GM23338 (cell line): Measurements from ENCODE around the gene IZUMO4. TPM values are rescaled to one million over a fixed set of nuclear protein-coding genes. Genes with fewer than 3 reads are reported as not detected.

Source experiments
- ATAC-seq: fragments of 200-7000 bp; cut with Tn5 transposase; 3 replicates; pipeline ENCODE4 v1.9.1; 2020
- DNase-seq: peaks from one replicate; pipeline ENCODE4 v3.0.0-alpha.2; 2015; ENCODE audit warnings: low spot score
- H2AFZ ChIP-seq: fragments of 200-600 bp; sonication (generic); 2 replicates; pipeline ENCODE4 v1.8.0; 2016; ENCODE audit warnings: antibody characterized with exemption, mild to moderate bottlenecking, moderate library complexity
- H3F3A ChIP-seq: fragments of 200-600 bp; sonication (generic); replicated peaks from 2 replicates; pipeline ENCODE4 v1.8.0; 2017; ENCODE audit warnings: antibody characterized with exemption, mixed run types, low read depth
- H3K27ac ChIP-seq: fragments of 200-600 bp; sonication (generic); 2 replicates; pipeline ENCODE4 v1.6.1; 2016; ENCODE audit warnings: low read depth
- H3K27me3 ChIP-seq: fragments of 200-600 bp; sonication (generic); 2 replicates; pipeline ENCODE4 v1.8.0; 2016; ENCODE audit warnings: mild to moderate bottlenecking, mixed run types, moderate library complexity; ENCODE audit not compliant: insufficient read depth
- H3K36me3 ChIP-seq: fragments of 200-600 bp; sonication (generic); 2 replicates; pipeline ENCODE4 v1.8.0; 2016; ENCODE audit warnings: mild to moderate bottlenecking; ENCODE audit not compliant: insufficient read depth
- H3K4me1 ChIP-seq: fragments of 200-600 bp; sonication (generic); 2 replicates; pipeline ENCODE4 v1.8.0; 2016; ENCODE audit warnings: mild to moderate bottlenecking, moderate library complexity; ENCODE audit not compliant: insufficient read depth
- H3K4me2 ChIP-seq: fragments of 200-600 bp; sonication (generic); 2 replicates; pipeline ENCODE4 v1.7.1; 2017; ENCODE audit warnings: mixed run types
- H3K4me3 ChIP-seq: fragments of 200-600 bp; sonication (generic); 2 replicates; pipeline ENCODE4 v1.6.1; 2016; ENCODE audit warnings: mixed run types
- H3K79me2 ChIP-seq: fragments of 200-600 bp; sonication (generic); replicated peaks from 2 replicates; pipeline ENCODE4 v1.8.0; 2017; ENCODE audit warnings: mild to moderate bottlenecking; ENCODE audit not compliant: insufficient read depth
- H3K9me2 ChIP-seq: fragments of 200-600 bp; sonication (generic); 2 replicates; pipeline ENCODE4 v1.8.0; 2017; ENCODE audit not compliant: insufficient read depth
- H4K20me1 ChIP-seq: fragments of 200-600 bp; sonication (generic); replicated peaks from 2 replicates; pipeline ENCODE4 v1.8.0; 2017; ENCODE audit warnings: mild to moderate bottlenecking; ENCODE audit not compliant: insufficient read depth
- H3K27ac Mint-ChIP-seq: 2 replicates; pipeline ENCODE4 v1.8.0; 2020; ENCODE audit warnings: inconsistent platforms, mild to moderate bottlenecking, moderate library complexity, mixed read lengths
- H3K27me3 Mint-ChIP-seq: 3 replicates; pipeline ENCODE4 v1.8.0; 2022; ENCODE audit warnings: low read depth, mild to moderate bottlenecking, moderate library complexity, mixed read lengths, inconsistent platforms; ENCODE audit not compliant: insufficient read depth, poor library complexity
- H3K36me3 Mint-ChIP-seq: 3 replicates; pipeline ENCODE4 v1.8.0; 2021; ENCODE audit warnings: low read depth, mild to moderate bottlenecking, inconsistent platforms, moderate library complexity, mixed read lengths
- H3K4me1 Mint-ChIP-seq: 3 replicates; pipeline ENCODE4 v1.8.0; 2020; ENCODE audit warnings: mild to moderate bottlenecking, inconsistent platforms, mixed read lengths
- H3K4me3 Mint-ChIP-seq: 3 replicates; pipeline ENCODE4 v1.8.0; 2021; ENCODE audit warnings: moderate library complexity, mild to moderate bottlenecking, inconsistent platforms, mixed read lengths
- H3K9me3 Mint-ChIP-seq: 3 replicates; pipeline ENCODE4 v1.8.0; 2020; ENCODE audit warnings: moderate library complexity, mild to moderate bottlenecking, inconsistent platforms, mixed read lengths
- CREB1 ChIP-seq: fragments of 250-450 bp; sonication (Bioruptor Pico); IDR thresholded peaks from 2 replicates; pipeline ENCODE4 v1.5.0; 2020; ENCODE audit warnings: low read depth, mild to moderate bottlenecking, moderate library complexity
- EZH2 ChIP-seq: fragments of 200-600 bp; sonication (generic); IDR thresholded peaks from one replicate; pipeline ENCODE4 v1.8.0; 2017; ENCODE audit warnings: antibody characterized with exemption, mild to moderate bottlenecking, low read depth; ENCODE audit not compliant: unreplicated experiment
- EZH2phosphoT487 ChIP-seq: fragments of 200-600 bp; sonication (generic); IDR thresholded peaks from one replicate; pipeline ENCODE4 v1.8.1; 2018; ENCODE audit warnings: antibody characterized with exemption; ENCODE audit not compliant: unreplicated experiment
- NANOG ChIP-seq: IDR thresholded peaks from 2 replicates; pipeline ENCODE4 v1.6.1; 2016; ENCODE audit warnings: antibody characterized with exemption, borderline replicate concordance
- POLR2AphosphoS5 ChIP-seq: IDR thresholded peaks from 2 replicates; pipeline ENCODE4 v1.6.1; 2016; ENCODE audit warnings: antibody characterized with exemption, low read depth
- REST ChIP-seq: IDR thresholded peaks from one replicate; pipeline ENCODE4 v1.6.1; 2018; ENCODE audit warnings: antibody characterized with exemption; ENCODE audit not compliant: unreplicated experiment
- STAT1 ChIP-seq: IDR thresholded peaks from one replicate; pipeline ENCODE4 v1.6.1; 2016; ENCODE audit warnings: antibody characterized with exemption; ENCODE audit not compliant: unreplicated experiment
- ZNF114 ChIP-seq: fragments of 250-450 bp; sonication (Bioruptor Pico); IDR thresholded peaks from 2 replicates; pipeline ENCODE4 v1.5.0; 2020; ENCODE audit warnings: mild to moderate bottlenecking, moderate library complexity
- ZNF462 ChIP-seq: fragments of 250-450 bp; sonication (Bioruptor Pico); IDR thresholded peaks from 2 replicates; pipeline ENCODE4 v1.5.0; 2020; ENCODE audit warnings: mild to moderate bottlenecking, moderate library complexity
- polyA plus RNA-seq: library from polyadenylated mRNA; unstranded; fragments of >200 nt; fragmentation: Nextera tagmentation; extraction: Ambion mirVana; gene quantifications from 2 replicates; pipeline ENCODE4 v1.2.1, GENCODE V29; 2016
- total RNA-seq: library from RNA; depleted of rRNA; stranded (reverse); fragments of >200 nt; shearing (Covaris generic); gene quantifications from 2 replicates; pipeline ENCODE4 v1.2.3, GENCODE V29; 2014
- TF ChIP-seq, protein P1 (sequence below), 2 experiments: fragments of 200-600 bp in 1 of 2; sonication (generic) in 1 of 2; conservative IDR thresholded peaks; 2 replicates each; pipeline versions ENCODE4 v1.5.1 to v1.6.1; 2016 to 2017; ENCODE audit warnings: antibody characterized with exemption in 2 of 2, low read depth in 2 of 2, mild to moderate bottlenecking in 2 of 2, moderate library complexity in 1 of 2
- TF ChIP-seq, protein P2 (sequence below): IDR thresholded peaks from 2 replicates; pipeline ENCODE4 v1.6.1; 2016; ENCODE audit warnings: antibody characterized with exemption

The IZUMO4 gene
- total and polyA plus RNA-seq, 2 experiments from 2014 or later = 0.57 to 2.2 TPM

DNA sequence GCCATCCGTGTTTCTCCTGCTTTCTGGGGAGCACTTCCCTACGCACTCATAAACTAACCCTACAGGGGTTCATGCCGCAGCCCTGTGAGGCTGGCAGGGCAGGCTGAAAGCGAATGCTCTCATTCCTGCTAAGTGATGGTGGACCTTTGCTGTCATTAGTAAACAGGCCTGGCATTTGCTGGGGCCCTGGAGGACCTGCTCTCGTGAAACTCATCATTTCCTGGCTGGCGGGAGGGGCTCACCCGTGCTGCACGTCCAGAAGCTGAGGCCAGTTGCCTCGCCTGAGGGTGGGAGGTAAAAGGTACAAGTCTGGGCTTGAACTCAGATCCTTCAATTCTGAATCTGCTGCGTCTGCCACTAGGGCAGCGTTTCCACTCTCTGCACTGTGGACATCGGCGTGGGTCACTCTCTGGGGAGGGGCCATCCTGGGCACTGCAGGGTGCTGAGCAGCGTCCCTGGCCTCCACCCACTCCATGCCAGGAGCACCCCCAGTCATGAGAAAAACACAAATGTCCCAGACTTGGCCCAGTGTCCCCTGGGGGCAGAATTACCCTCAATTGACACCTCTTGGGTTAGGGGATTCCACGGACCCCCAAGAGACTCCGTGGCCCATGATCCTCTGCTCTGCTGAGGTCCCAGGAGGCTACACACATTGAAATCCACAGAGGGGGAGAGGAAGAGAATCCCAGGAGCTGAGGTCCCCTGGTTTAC lies 7.6 kb upstream of the IZUMO4 start (continued):
- TF ChIP-seq ZNF462 (no peak), CREB1 (CRISPR knock-in tag) (no peak), POLR2AphosphoS5 (no peak), STAT1 (no peak), EZH2 (no peak)

DNA sequence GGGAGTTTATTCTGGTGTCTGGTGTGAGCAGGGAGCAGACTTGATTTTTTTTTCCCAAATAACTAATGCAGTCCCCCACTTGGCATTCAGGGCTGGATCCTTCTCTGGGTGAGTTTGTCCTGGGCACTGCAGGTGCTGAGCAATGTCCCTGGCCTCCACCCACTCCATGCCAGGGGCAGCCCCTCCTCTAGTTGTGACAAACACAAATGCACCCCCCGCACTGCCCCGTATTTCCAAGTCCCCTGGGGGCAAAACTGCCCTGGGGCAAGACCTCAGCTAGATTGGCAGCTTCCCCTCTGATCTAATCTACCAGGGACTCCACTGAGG lies 7.0 kb upstream of the IZUMO4 start:
- Histone ChIP-seq H3K79me2 (no peaks in the 10 kb centered on the region), H3K4me2 (no peak overlapping the region)
- H3K36me3 Mint-ChIP-seq = no peaks in the 10 kb centered on the region
- TF ChIP-seq REST = no peak
- TF ChIP-seq STAT1 = no peak
- TF ChIP-seq ZNF114 (CRISPR knock-in tag) = no peak
- no peak for TF ChIP-seq CREB1 (CRISPR knock-in tag)
- TF ChIP-seq, protein P1, sequence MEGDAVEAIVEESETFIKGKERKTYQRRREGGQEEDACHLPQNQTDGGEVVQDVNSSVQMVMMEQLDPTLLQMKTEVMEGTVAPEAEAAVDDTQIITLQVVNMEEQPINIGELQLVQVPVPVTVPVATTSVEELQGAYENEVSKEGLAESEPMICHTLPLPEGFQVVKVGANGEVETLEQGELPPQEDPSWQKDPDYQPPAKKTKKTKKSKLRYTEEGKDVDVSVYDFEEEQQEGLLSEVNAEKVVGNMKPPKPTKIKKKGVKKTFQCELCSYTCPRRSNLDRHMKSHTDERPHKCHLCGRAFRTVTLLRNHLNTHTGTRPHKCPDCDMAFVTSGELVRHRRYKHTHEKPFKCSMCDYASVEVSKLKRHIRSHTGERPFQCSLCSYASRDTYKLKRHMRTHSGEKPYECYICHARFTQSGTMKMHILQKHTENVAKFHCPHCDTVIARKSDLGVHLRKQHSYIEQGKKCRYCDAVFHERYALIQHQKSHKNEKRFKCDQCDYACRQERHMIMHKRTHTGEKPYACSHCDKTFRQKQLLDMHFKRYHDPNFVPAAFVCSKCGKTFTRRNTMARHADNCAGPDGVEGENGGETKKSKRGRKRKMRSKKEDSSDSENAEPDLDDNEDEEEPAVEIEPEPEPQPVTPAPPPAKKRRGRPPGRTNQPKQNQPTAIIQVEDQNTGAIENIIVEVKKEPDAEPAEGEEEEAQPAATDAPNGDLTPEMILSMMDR (conservative IDR thresholded peaks at IDR 0.05; ENCODE audit: low read depth in 2 of 2) = no peak
- TF ChIP-seq, protein P2, sequence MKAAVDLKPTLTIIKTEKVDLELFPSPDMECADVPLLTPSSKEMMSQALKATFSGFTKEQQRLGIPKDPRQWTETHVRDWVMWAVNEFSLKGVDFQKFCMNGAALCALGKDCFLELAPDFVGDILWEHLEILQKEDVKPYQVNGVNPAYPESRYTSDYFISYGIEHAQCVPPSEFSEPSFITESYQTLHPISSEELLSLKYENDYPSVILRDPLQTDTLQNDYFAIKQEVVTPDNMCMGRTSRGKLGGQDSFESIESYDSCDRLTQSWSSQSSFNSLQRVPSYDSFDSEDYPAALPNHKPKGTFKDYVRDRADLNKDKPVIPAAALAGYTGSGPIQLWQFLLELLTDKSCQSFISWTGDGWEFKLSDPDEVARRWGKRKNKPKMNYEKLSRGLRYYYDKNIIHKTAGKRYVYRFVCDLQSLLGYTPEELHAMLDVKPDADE = no peak
- TF ChIP-seq NANOG = no peak
- TF ChIP-seq EZH2 = no peak
- no peak for TF ChIP-seq EZH2phosphoT487

More for the DNA sequence above, 7.0 kb upstream of the IZUMO4 start:
- H3K27me3 ChIP-seq = no peaks in the 10 kb centered on the region
- no peak overlapping the region for H2AFZ ChIP-seq
- Mint-ChIP-seq H3K4me3 (no peak overlapping the region), H3K9me3 (no peaks in the 10 kb centered on the region), H3K4me1 (peaks cover 23% of the 10 kb centered on the region), H3K27ac (peak overlapping the region; percentile 77), H3K27me3 (peaks cover 6% of the 10 kb centered on the region)
- peaks cover 5% of the 10 kb centered on the region; the same call in 1 of the 2 replicates for H3K4me1 ChIP-seq
- no peak overlapping the region for H3K4me3 ChIP-seq
- no peak for DNase-seq
- H3F3A ChIP-seq = peaks cover 3% of the 10 kb centered on the region; the same call in 1 of the 2 replicates
- no peaks in the 10 kb centered on the region for H4K20me1 ChIP-seq
- H3K27ac ChIP-seq = peak overlapping the region; percentile 59; the same call in 1 of the 2 replicates
- H3K36me3 ChIP-seq = no peaks in the 10 kb centered on the region
- no peaks in the 10 kb centered on the region for H3K9me2 ChIP-seq
- no peak for ATAC-seq
